22Rv1 (cell line): ENCODE results near the gene BORA.

ENCODE experiments used
- H3K27ac ChIP-seq: fragments of 450-650 bp; 2 replicates; pipeline ENCODE4 v1.5.1; 2017
- CTCF ChIP-seq: fragments of 450-650 bp; IDR thresholded peaks from 2 replicates; pipeline ENCODE4 v1.5.1; 2017; ENCODE audit warnings: mild to moderate bottlenecking
- ZFX ChIP-seq: fragments of 450-650 bp; IDR thresholded peaks from 2 replicates; pipeline ENCODE4 v1.6.1; 2017; ENCODE audit warnings: antibody characterized with exemption, borderline replicate concordance

BORA gene

GRCh38 chr13:72694314-72694713, 33.4 kb upstream of the BORA start:
- no peak overlapping the region for H3K27ac ChIP-seq
- TF ChIP-seq ZFX (no peak), CTCF (no peak)

GRCh38 chr13:72696579-72696978, 31.1 kb upstream of the BORA start:
- no peak overlapping the region for H3K27ac ChIP-seq
- TF ChIP-seq ZFX (no peak), CTCF (peak; percentile 63)

GRCh38 chr13:72698164-72698563, 29.6 kb upstream of the BORA start:
- TF ChIP-seq CTCF (no peak), ZFX (no peak)
- H3K27ac ChIP-seq = no peak overlapping the region

- no peak overlapping the region for H3K27ac ChIP-seq
- no peak for TF ChIP-seq CTCF
- no peak for TF ChIP-seq ZFX
Observed at GRCh38 chr13:72700509-72700908, 27.2 kb upstream of the BORA start.

GRCh38 chr13:72716776-72717175, 10.9 kb upstream of the BORA start:
- H3K27ac ChIP-seq = no peak overlapping the region
- TF ChIP-seq CTCF = no peak
- no peak for TF ChIP-seq ZFX

- H3K27ac ChIP-seq = peak overlapping the region; percentile 82
Observed at GRCh38 chr13:72726185-72726584, 1.5 kb upstream of the BORA start.

GRCh38 chr13:72726726-72727416, 852 bp upstream of the BORA start:
- peak overlapping the region; percentile 82 for H3K27ac ChIP-seq
- TF ChIP-seq CTCF (no peak), ZFX (no peak)

GRCh38 chr13:72728290-72728605, 525 bp downstream of the BORA start:
- peak overlapping the region; percentile 82 for H3K27ac ChIP-seq
- no peak for TF ChIP-seq ZFX
- no peak for TF ChIP-seq CTCF
